ENCODE measurements around the gene EPHA3.

- TF ChIP-seq POLR2A (IDR thresholded peaks at IDR 0.05; ENCODE audit: low read depth, low read length) (no peak), POLR2AphosphoS5 (IDR thresholded peaks at IDR 0.05; ENCODE audit: low read depth, low read length) (no peak), TAF1 (IDR thresholded peaks at IDR 0.05; ENCODE audit: low read depth, low read length) (no peak), POU2F2 (IDR thresholded peaks at IDR 0.05; ENCODE audit: low read depth, low read length) (no peak)
Measured at GRCh38 chr3:89061259-89061658, 46.2 kb upstream of the EPHA3 start.
